H9 (cell line): ENCODE measurements around the gene ZC3H12C. TPM values are rescaled to one million over a fixed set of nuclear protein-coding genes. Genes with fewer than 3 reads are reported as not detected.

Source experiments
- DNase-seq: peaks from one replicate; pipeline ENCODE4 v3.0.0-alpha.2; 2017
- H2AFZ ChIP-seq: one replicate; pipeline ENCODE4 v1.6.1; 2013; ENCODE audit warnings: mild to moderate bottlenecking, low read length, control low read depth, moderate library complexity
- H2AK5ac ChIP-seq: 2 replicates; pipeline ENCODE4 v1.6.1; 2013; ENCODE audit warnings: low read length, control low read depth, mixed read lengths; ENCODE audit not compliant: insufficient read length
- H2BK120ac ChIP-seq: one replicate; pipeline ENCODE4 v1.6.1; 2013; ENCODE audit warnings: low read depth, mild to moderate bottlenecking, low read length, control low read depth, inconsistent platforms; ENCODE audit not compliant: poor library complexity, severe bottlenecking
- H2BK12ac ChIP-seq: 2 replicates; pipeline ENCODE4 v1.6.1; 2013; ENCODE audit warnings: low read length, control low read depth, mixed read lengths, low read depth; ENCODE audit not compliant: insufficient read length
- H2BK15ac ChIP-seq: 2 replicates; pipeline ENCODE4 v1.6.1; 2013; ENCODE audit warnings: low read depth, low read length, control low read depth
- H2BK20ac ChIP-seq: one replicate; pipeline ENCODE4 v1.6.1; 2013; ENCODE audit warnings: low read depth, mild to moderate bottlenecking, low read length, control low read depth, inconsistent platforms; ENCODE audit not compliant: poor library complexity, severe bottlenecking
- H2BK5ac ChIP-seq: 2 replicates; pipeline ENCODE4 v1.6.1; 2013; ENCODE audit warnings: low read length, control low read depth, mixed read lengths; ENCODE audit not compliant: insufficient read length
- H3K14ac ChIP-seq: 2 replicates; pipeline ENCODE4 v1.6.1; 2013; ENCODE audit warnings: low read length, control low read depth; ENCODE audit not compliant: insufficient read depth
- H3K18ac ChIP-seq: 2 replicates; pipeline ENCODE4 v1.6.1; 2013; ENCODE audit warnings: low read depth, mild to moderate bottlenecking, mixed read lengths, low read length, control low read depth; ENCODE audit not compliant: insufficient read length
- H3K23ac ChIP-seq: 2 replicates; pipeline ENCODE4 v1.6.1; 2013; ENCODE audit warnings: low read length, control low read depth, mixed read lengths, low read depth; ENCODE audit not compliant: insufficient read length
- H3K23me2 ChIP-seq: 2 replicates; pipeline ENCODE4 v1.6.1; 2013; ENCODE audit warnings: low read depth, mild to moderate bottlenecking, mixed read lengths, low read length, control low read depth; ENCODE audit not compliant: insufficient read length, poor library complexity, severe bottlenecking
- H3K27ac ChIP-seq: 2 replicates; pipeline ENCODE4 v1.5.1; 2013; ENCODE audit warnings: low read length, control low read depth, mixed read lengths, low read depth; ENCODE audit not compliant: insufficient read length
- H3K27me3 ChIP-seq: 2 replicates; pipeline ENCODE4 v1.6.1; 2013; ENCODE audit warnings: low read length, control low read depth, inconsistent platforms; ENCODE audit not compliant: insufficient read depth
- H3K4ac ChIP-seq: 2 replicates; pipeline ENCODE4 v1.6.1; 2013; ENCODE audit warnings: low read depth, mild to moderate bottlenecking, control low read depth, inconsistent platforms, low read length, moderate library complexity
- H3K4me1 ChIP-seq: 2 replicates; pipeline ENCODE4 v1.6.1; 2013; ENCODE audit warnings: low read length, control low read depth, inconsistent platforms; ENCODE audit not compliant: insufficient read depth
- H3K4me2 ChIP-seq: 2 replicates; pipeline ENCODE4 v1.6.1; 2013; ENCODE audit warnings: low read length, control low read depth, mixed read lengths; ENCODE audit not compliant: insufficient read length, insufficient read depth
- H3K56ac ChIP-seq: 2 replicates; pipeline ENCODE4 v1.6.1; 2013; ENCODE audit warnings: low read depth, mild to moderate bottlenecking, mixed read lengths, low read length, control low read depth; ENCODE audit not compliant: insufficient read length
- H3K79me1 ChIP-seq: 2 replicates; pipeline ENCODE4 v1.6.1; 2013; ENCODE audit warnings: low read depth, mild to moderate bottlenecking, moderate library complexity, low read length, control low read depth, inconsistent platforms; ENCODE audit not compliant: insufficient read depth, poor library complexity, severe bottlenecking
- H3K79me2 ChIP-seq: 2 replicates; pipeline ENCODE4 v1.6.1; 2013; ENCODE audit warnings: low read length, control low read depth, inconsistent platforms; ENCODE audit not compliant: insufficient read depth
- H3K9ac ChIP-seq: 2 replicates; pipeline ENCODE4 v1.6.1; 2013; ENCODE audit warnings: low read length, control low read depth, mixed read lengths; ENCODE audit not compliant: insufficient read length; ENCODE audit errors: extremely low read depth
- H3K9me3 ChIP-seq: one replicate; pipeline ENCODE4 v1.6.1; 2013; ENCODE audit warnings: low read depth, low read length, inconsistent platforms; ENCODE audit not compliant: control insufficient read depth
- H3T11ph ChIP-seq: one replicate; pipeline ENCODE4 v1.6.1; 2013; ENCODE audit warnings: mild to moderate bottlenecking, low read length, control low read depth, inconsistent platforms
- H4K20me1 ChIP-seq: one replicate; pipeline ENCODE4 v1.6.1; 2013; ENCODE audit not compliant: control insufficient read depth, insufficient read length, insufficient read depth
- H4K5ac ChIP-seq: 2 replicates; pipeline ENCODE4 v1.6.1; 2013; ENCODE audit warnings: low read depth, mild to moderate bottlenecking, mixed read lengths, low read length, control low read depth; ENCODE audit not compliant: insufficient read length
- H4K8ac ChIP-seq: replicated peaks from 2 replicates; pipeline ENCODE4 v1.6.1; 2013; ENCODE audit warnings: low read length, control low read depth, mixed read lengths, low read depth; ENCODE audit not compliant: insufficient read length
- H4K91ac ChIP-seq: 2 replicates; pipeline ENCODE4 v1.6.1; 2013; ENCODE audit warnings: low read depth, mild to moderate bottlenecking, moderate library complexity, mixed read lengths, low read length, control low read depth; ENCODE audit not compliant: insufficient read length
- H3K27ac Mint-ChIP-seq, 3 experiments: 2 replicates in 2 of 3; 3 replicates in 1 of 3; pipeline ENCODE4 v1.8.0; 2020 to 2021; ENCODE audit warnings: mixed read lengths in 3 of 3, mild to moderate bottlenecking in 1 of 3, moderate library complexity in 1 of 3
- H3K27me3 Mint-ChIP-seq: 2 replicates; pipeline ENCODE4 v1.8.0; 2021; ENCODE audit warnings: low read depth, mild to moderate bottlenecking, moderate library complexity, mixed read lengths
- H3K36me3 Mint-ChIP-seq, 3 experiments: 2 replicates in 2 of 3; 3 replicates in 1 of 3; pipeline ENCODE4 v1.8.0; 2020 to 2021; ENCODE audit warnings: low read depth in 3 of 3, mixed read lengths in 3 of 3; ENCODE audit not compliant: insufficient read depth in 1 of 3
- H3K4me1 Mint-ChIP-seq, 2 experiments: 2 replicates each; pipeline ENCODE4 v1.8.0; 2020; ENCODE audit warnings: mixed read lengths in 2 of 2
- H3K4me3 Mint-ChIP-seq, 2 experiments: 2 replicates in 1 of 2; 3 replicates in 1 of 2; pipeline ENCODE4 v1.8.0; 2020 to 2021; ENCODE audit warnings: mild to moderate bottlenecking in 2 of 2, mixed read lengths in 2 of 2, moderate library complexity in 1 of 2
- H3K9me3 Mint-ChIP-seq, 2 experiments: 2 replicates in 1 of 2; 3 replicates in 1 of 2; pipeline ENCODE4 v1.8.0; 2020; ENCODE audit warnings: mild to moderate bottlenecking in 2 of 2, mixed read lengths in 2 of 2, moderate library complexity in 1 of 2
- WGBS: extraction: QIAGEN DNeasy Blood & Tissue Kit; methylation state at CpG from one replicate; pipeline ENCODE4 v1.1.7; 2013; ENCODE audit warnings: missing lambda C conversion rate, low lambda C conversion rate, mixed read lengths; ENCODE audit not compliant: insufficient read length; ENCODE audit errors: extremely low coverage; 5-methylcytosine and 5-hydroxymethylcytosine counted together
- total RNA-seq: library from RNA; stranded (reverse); gene quantifications from 2 replicates; pipeline ENCODE4 v1.2.1, GENCODE V29; 2021
- TF ChIP-seq, protein P1 (sequence below): fragments of 200-600 bp; sonication (generic); conservative IDR thresholded peaks from 3 replicates; pipeline ENCODE4 v1.8.0; 2021; ENCODE audit warnings: antibody characterized with exemption, mild to moderate bottlenecking

Gene ZC3H12C
- total RNA-seq, 1 experiment from 2014 or later = 4.8 TPM

GRCh38 chr11:110062247-110062646, 30.9 kb upstream of the ZC3H12C start:
- Histone ChIP-seq H3K14ac (no peak overlapping the region), H3T11ph (no peak overlapping the region), H3K79me2 (no peaks in the 10 kb centered on the region), H3K23me2 (no peaks in the 10 kb centered on the region), H3K27ac (no peak overlapping the region), H2AFZ (no peak overlapping the region), H3K27me3 (no peaks in the 10 kb centered on the region), H2BK120ac (no peak overlapping the region), H3K4me1 (no peaks in the 10 kb centered on the region), H4K20me1 (no peaks in the 10 kb centered on the region), H3K4me2 (no peak overlapping the region), H3K23ac (no peak overlapping the region), H2BK12ac (no peak overlapping the region), H3K4ac (no peak overlapping the region), H3K79me1 (no peaks in the 10 kb centered on the region), H4K8ac (no peak overlapping the region), H4K5ac (no peak overlapping the region), H2BK15ac (no peak overlapping the region), H3K18ac (no peak overlapping the region), H2BK20ac (no peak overlapping the region), H3K9ac (no peak overlapping the region), H2BK5ac (no peak overlapping the region), H2AK5ac (no peak overlapping the region), H3K9me3 (no peaks in the 10 kb centered on the region), H3K56ac (no peak overlapping the region), H4K91ac (no peak overlapping the region)
- H3K4me1 Mint-ChIP-seq = peaks cover 0 to 4% of the 10 kb centered on the region in 2 experiments; a peak in 2 of 4 replicates
- no CpG with 5 or more reads among the region's 3 CpGs for WGBS
- H3K27ac Mint-ChIP-seq = no peak overlapping the region
- no peaks in the 10 kb centered on the region for H3K27me3 Mint-ChIP-seq
- TF ChIP-seq, protein P1, sequence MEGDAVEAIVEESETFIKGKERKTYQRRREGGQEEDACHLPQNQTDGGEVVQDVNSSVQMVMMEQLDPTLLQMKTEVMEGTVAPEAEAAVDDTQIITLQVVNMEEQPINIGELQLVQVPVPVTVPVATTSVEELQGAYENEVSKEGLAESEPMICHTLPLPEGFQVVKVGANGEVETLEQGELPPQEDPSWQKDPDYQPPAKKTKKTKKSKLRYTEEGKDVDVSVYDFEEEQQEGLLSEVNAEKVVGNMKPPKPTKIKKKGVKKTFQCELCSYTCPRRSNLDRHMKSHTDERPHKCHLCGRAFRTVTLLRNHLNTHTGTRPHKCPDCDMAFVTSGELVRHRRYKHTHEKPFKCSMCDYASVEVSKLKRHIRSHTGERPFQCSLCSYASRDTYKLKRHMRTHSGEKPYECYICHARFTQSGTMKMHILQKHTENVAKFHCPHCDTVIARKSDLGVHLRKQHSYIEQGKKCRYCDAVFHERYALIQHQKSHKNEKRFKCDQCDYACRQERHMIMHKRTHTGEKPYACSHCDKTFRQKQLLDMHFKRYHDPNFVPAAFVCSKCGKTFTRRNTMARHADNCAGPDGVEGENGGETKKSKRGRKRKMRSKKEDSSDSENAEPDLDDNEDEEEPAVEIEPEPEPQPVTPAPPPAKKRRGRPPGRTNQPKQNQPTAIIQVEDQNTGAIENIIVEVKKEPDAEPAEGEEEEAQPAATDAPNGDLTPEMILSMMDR = no peak
- no peak for DNase-seq
- H3K36me3 Mint-ChIP-seq = no peaks in the 10 kb centered on the region
- H3K4me3 Mint-ChIP-seq = no peak overlapping the region
- no peaks in the 10 kb centered on the region for H3K9me3 Mint-ChIP-seq
